Neural progenitor cell (in vitro differentiated cells): ENCODE data around the gene PLB1. TPM values are rescaled to one million over a fixed set of nuclear protein-coding genes. Genes with fewer than 3 reads are reported as not detected.

Source experiments
- DNase-seq: peaks from one replicate; pipeline ENCODE4 v3.0.0-alpha.2; 2016; ENCODE audit warnings: low spot score
- H2AFZ ChIP-seq: fragments of 200-600 bp; sonication (generic); replicated peaks from 2 replicates; pipeline ENCODE4 v1.6.1; 2016; ENCODE audit warnings: antibody characterized with exemption
- H3F3A ChIP-seq: fragments of 200-600 bp; sonication (generic); 2 replicates; pipeline ENCODE4 v1.6.1; 2016; ENCODE audit warnings: antibody characterized with exemption, low read depth
- H3K27ac ChIP-seq: fragments of 200-600 bp; sonication (generic); 2 replicates; pipeline ENCODE4 v1.5.1; 2016; ENCODE audit warnings: mild to moderate bottlenecking
- H3K27me3 ChIP-seq: fragments of 200-600 bp; sonication (generic); 2 replicates; pipeline ENCODE4 v1.6.1; 2016; ENCODE audit warnings: mild to moderate bottlenecking, moderate library complexity
- H3K36me3 ChIP-seq: fragments of 200-600 bp; sonication (generic); 2 replicates; pipeline ENCODE4 v1.5.1; 2016
- H3K4me1 ChIP-seq: fragments of 200-600 bp; sonication (generic); 2 replicates; pipeline ENCODE4 v1.6.1; 2016; ENCODE audit warnings: mixed run types
- H3K4me2 ChIP-seq: fragments of 200-600 bp; sonication (generic); 2 replicates; pipeline ENCODE4 v1.6.1; 2016
- H3K4me3 ChIP-seq: fragments of 200-600 bp; sonication (generic); 2 replicates; pipeline ENCODE4 v1.5.1; 2016
- H3K79me2 ChIP-seq: fragments of 200-600 bp; sonication (generic); 2 replicates; pipeline ENCODE4 v1.6.1; 2016; ENCODE audit warnings: low read depth
- H3K9ac ChIP-seq: fragments of 200-600 bp; sonication (generic); 2 replicates; pipeline ENCODE4 v1.6.1; 2016
- H3K9me3 ChIP-seq: fragments of 200-600 bp; sonication (generic); 2 replicates; pipeline ENCODE4 v1.5.1; 2016; ENCODE audit warnings: low read depth
- H4K20me1 ChIP-seq: fragments of 200-600 bp; sonication (generic); 2 replicates; pipeline ENCODE4 v1.6.1; 2016; ENCODE audit warnings: low read depth
- H3K27ac Mint-ChIP-seq: 3 replicates; pipeline ENCODE4 v1.8.0; 2021; ENCODE audit warnings: mixed read lengths
- H3K27me3 Mint-ChIP-seq: 2 replicates; pipeline ENCODE4 v1.8.0; 2022; ENCODE audit warnings: low read depth, mild to moderate bottlenecking, inconsistent platforms, moderate library complexity, mixed read lengths; ENCODE audit not compliant: insufficient read depth
- H3K36me3 Mint-ChIP-seq: 3 replicates; pipeline ENCODE4 v1.8.0; 2021; ENCODE audit warnings: mixed read lengths
- H3K4me1 Mint-ChIP-seq: 3 replicates; pipeline ENCODE4 v1.8.0; 2021; ENCODE audit warnings: mixed read lengths
- H3K4me3 Mint-ChIP-seq: 3 replicates; pipeline ENCODE4 v1.8.0; 2021; ENCODE audit warnings: mild to moderate bottlenecking, moderate library complexity, mixed read lengths
- H3K9me3 Mint-ChIP-seq: 3 replicates; pipeline ENCODE4 v1.8.0; 2020; ENCODE audit warnings: mixed read lengths
- EZH2 ChIP-seq: fragments of 200-600 bp; sonication (generic); IDR thresholded peaks from 2 replicates; pipeline ENCODE4 v1.6.1; 2017; ENCODE audit warnings: antibody characterized with exemption, mild to moderate bottlenecking, moderate library complexity
- EZH2phosphoT487 ChIP-seq: fragments of 200-600 bp; sonication (generic); IDR thresholded peaks from 2 replicates; pipeline ENCODE4 v1.6.1; 2017; ENCODE audit warnings: antibody characterized with exemption
- total RNA-seq: library from RNA; depleted of rRNA; stranded (reverse); fragments of >200 nt; gene quantifications from 2 replicates; pipeline ENCODE4 v1.2.3, GENCODE V29; 2015; ENCODE audit warnings: low replicate concordance
- TF ChIP-seq, protein P1 (sequence below): fragments of 200-600 bp; sonication (generic); IDR thresholded peaks from 2 replicates; pipeline ENCODE4 v1.5.1; 2017; ENCODE audit warnings: antibody characterized with exemption, mild to moderate bottlenecking

The PLB1 gene
- total RNA-seq, 1 donor from 2014 or later, result not detected

- H3K36me3 ChIP-seq, result no peaks in the 10 kb centered on the region
- TF ChIP-seq, protein P1, sequence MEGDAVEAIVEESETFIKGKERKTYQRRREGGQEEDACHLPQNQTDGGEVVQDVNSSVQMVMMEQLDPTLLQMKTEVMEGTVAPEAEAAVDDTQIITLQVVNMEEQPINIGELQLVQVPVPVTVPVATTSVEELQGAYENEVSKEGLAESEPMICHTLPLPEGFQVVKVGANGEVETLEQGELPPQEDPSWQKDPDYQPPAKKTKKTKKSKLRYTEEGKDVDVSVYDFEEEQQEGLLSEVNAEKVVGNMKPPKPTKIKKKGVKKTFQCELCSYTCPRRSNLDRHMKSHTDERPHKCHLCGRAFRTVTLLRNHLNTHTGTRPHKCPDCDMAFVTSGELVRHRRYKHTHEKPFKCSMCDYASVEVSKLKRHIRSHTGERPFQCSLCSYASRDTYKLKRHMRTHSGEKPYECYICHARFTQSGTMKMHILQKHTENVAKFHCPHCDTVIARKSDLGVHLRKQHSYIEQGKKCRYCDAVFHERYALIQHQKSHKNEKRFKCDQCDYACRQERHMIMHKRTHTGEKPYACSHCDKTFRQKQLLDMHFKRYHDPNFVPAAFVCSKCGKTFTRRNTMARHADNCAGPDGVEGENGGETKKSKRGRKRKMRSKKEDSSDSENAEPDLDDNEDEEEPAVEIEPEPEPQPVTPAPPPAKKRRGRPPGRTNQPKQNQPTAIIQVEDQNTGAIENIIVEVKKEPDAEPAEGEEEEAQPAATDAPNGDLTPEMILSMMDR, result no peak
- no peak for TF ChIP-seq EZH2phosphoT487
- TF ChIP-seq EZH2, result no peak
- Mint-ChIP-seq H3K4me3 (peak overlapping the region; percentile 88), H3K36me3 (no peaks in the 10 kb centered on the region), H3K9me3 (peaks cover 2% of the 10 kb centered on the region), H3K27ac (peak overlapping the region; percentile 60), H3K27me3 (peaks cover 6% of the 10 kb centered on the region), H3K4me1 (peaks cover 13% of the 10 kb centered on the region)
- peaks cover 25% of the 10 kb centered on the region for H3K27me3 ChIP-seq
- H3K4me2 ChIP-seq, result peak overlapping the region; percentile 86
- no peak overlapping the region for H3K9ac ChIP-seq
- H3F3A ChIP-seq, result no peaks in the 10 kb centered on the region
- H3K27ac ChIP-seq, result no peak overlapping the region
- peaks cover 7% of the 10 kb centered on the region for H3K4me1 ChIP-seq
- no peaks in the 10 kb centered on the region for H3K9me3 ChIP-seq
- no peaks in the 10 kb centered on the region for H4K20me1 ChIP-seq
- no peaks in the 10 kb centered on the region for H3K79me2 ChIP-seq
- peak overlapping the region; percentile 97 for H2AFZ ChIP-seq
- H3K4me3 ChIP-seq, result peak overlapping the region; percentile 52
- peak; percentile 57 for DNase-seq
These were observed 71.2 kb downstream of the PLB1 start for GRCh38 chr2:28567061-28567471.

DNA sequence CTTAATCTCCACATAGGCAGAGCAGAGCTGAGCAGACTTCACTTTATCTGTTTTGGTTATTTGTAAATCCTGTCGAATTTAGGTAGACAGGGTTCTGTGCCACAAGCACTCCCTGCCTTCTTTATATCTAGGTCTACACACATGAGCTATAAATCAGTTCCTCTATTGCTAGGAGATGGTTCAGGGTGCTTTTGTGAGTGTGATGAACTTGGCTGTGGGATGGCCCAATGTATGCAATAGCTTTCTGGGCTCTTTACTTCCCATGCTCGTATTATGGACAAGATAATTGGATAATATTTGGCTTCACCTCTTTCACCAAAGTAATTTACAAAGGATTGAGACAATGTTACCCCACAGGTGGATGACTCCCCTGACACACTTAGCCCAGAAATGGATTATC, 72.2 kb downstream of the PLB1 start:
- H3K27me3 Mint-ChIP-seq, result peaks cover 4% of the 10 kb centered on the region
- Histone ChIP-seq H3K79me2 (no peaks in the 10 kb centered on the region), H3K36me3 (no peaks in the 10 kb centered on the region), H3K27ac (no peak overlapping the region), H4K20me1 (no peaks in the 10 kb centered on the region), H3F3A (no peaks in the 10 kb centered on the region), H2AFZ (no peak overlapping the region), H3K4me2 (no peak overlapping the region), H3K9ac (no peak overlapping the region), H3K4me3 (no peak overlapping the region), H3K9me3 (no peaks in the 10 kb centered on the region), H3K4me1 (peaks cover 7% of the 10 kb centered on the region), H3K27me3 (peaks cover 25% of the 10 kb centered on the region)
- no peak overlapping the region for H3K4me3 Mint-ChIP-seq
- no peak for DNase-seq
- peaks cover 2% of the 10 kb centered on the region for H3K9me3 Mint-ChIP-seq
- H3K4me1 Mint-ChIP-seq, result peaks cover 11% of the 10 kb centered on the region
- H3K27ac Mint-ChIP-seq, result no peak overlapping the region
- TF ChIP-seq, protein P1, result no peak
- TF ChIP-seq EZH2phosphoT487, result no peak
- no peaks in the 10 kb centered on the region for H3K36me3 Mint-ChIP-seq

GRCh38 chr2:28568533-28568932, 72.7 kb downstream of the PLB1 start:
- H3K36me3 ChIP-seq, result no peaks in the 10 kb centered on the region
- peaks cover 2% of the 10 kb centered on the region for H3K9me3 Mint-ChIP-seq
- H3K4me2 ChIP-seq, result no peak overlapping the region
- H3K9me3 ChIP-seq, result no peaks in the 10 kb centered on the region
- TF ChIP-seq, protein P1, result no peak
- TF ChIP-seq EZH2, result no peak
- no peak for TF ChIP-seq EZH2phosphoT487
- H3K4me3 ChIP-seq, result no peak overlapping the region
- no peaks in the 10 kb centered on the region for H4K20me1 ChIP-seq
- no peaks in the 10 kb centered on the region for H3K79me2 ChIP-seq
- H3K4me1 ChIP-seq, result peaks cover 7% of the 10 kb centered on the region
- H3K4me3 Mint-ChIP-seq, result no peak overlapping the region
- H3K27ac Mint-ChIP-seq, result no peak overlapping the region
- H3K9ac ChIP-seq, result no peak overlapping the region
- no peaks in the 10 kb centered on the region for H3K36me3 Mint-ChIP-seq
- peaks cover 11% of the 10 kb centered on the region for H3K4me1 Mint-ChIP-seq
- H2AFZ ChIP-seq, result no peak overlapping the region
- peaks cover 4% of the 10 kb centered on the region for H3K27me3 Mint-ChIP-seq
- no peaks in the 10 kb centered on the region for H3F3A ChIP-seq
- H3K27ac ChIP-seq, result no peak overlapping the region
- peaks cover 25% of the 10 kb centered on the region for H3K27me3 ChIP-seq
- no peak for DNase-seq
